GM23338 (cell line): Measurements from ENCODE around the gene COL8A2. TPM values are rescaled to one million over a fixed set of nuclear protein-coding genes. Genes with fewer than 3 reads are reported as not detected.
A peak's percentile ranks its signal among the peaks of the same experiment; 100 is the strongest.

Experiments used
- ATAC-seq: fragments of 200-7000 bp; cut with Tn5 transposase; 3 replicates; pipeline ENCODE4 v1.9.1; 2020
- DNase-seq: peaks from one replicate; pipeline ENCODE4 v3.0.0-alpha.2; 2015; ENCODE audit warnings: low spot score
- H2AFZ ChIP-seq: fragments of 200-600 bp; sonication (generic); 2 replicates; pipeline ENCODE4 v1.8.0; 2016; ENCODE audit warnings: antibody characterized with exemption, mild to moderate bottlenecking, moderate library complexity
- H3F3A ChIP-seq: fragments of 200-600 bp; sonication (generic); replicated peaks from 2 replicates; pipeline ENCODE4 v1.8.0; 2017; ENCODE audit warnings: antibody characterized with exemption, mixed run types, low read depth
- H3K27ac ChIP-seq: fragments of 200-600 bp; sonication (generic); 2 replicates; pipeline ENCODE4 v1.6.1; 2016; ENCODE audit warnings: low read depth
- H3K27me3 ChIP-seq: fragments of 200-600 bp; sonication (generic); 2 replicates; pipeline ENCODE4 v1.8.0; 2016; ENCODE audit warnings: mild to moderate bottlenecking, mixed run types, moderate library complexity; ENCODE audit not compliant: insufficient read depth
- H3K36me3 ChIP-seq: fragments of 200-600 bp; sonication (generic); 2 replicates; pipeline ENCODE4 v1.8.0; 2016; ENCODE audit warnings: mild to moderate bottlenecking; ENCODE audit not compliant: insufficient read depth
- H3K4me1 ChIP-seq: fragments of 200-600 bp; sonication (generic); 2 replicates; pipeline ENCODE4 v1.8.0; 2016; ENCODE audit warnings: mild to moderate bottlenecking, moderate library complexity; ENCODE audit not compliant: insufficient read depth
- H3K4me2 ChIP-seq: fragments of 200-600 bp; sonication (generic); 2 replicates; pipeline ENCODE4 v1.7.1; 2017; ENCODE audit warnings: mixed run types
- H3K4me3 ChIP-seq: fragments of 200-600 bp; sonication (generic); 2 replicates; pipeline ENCODE4 v1.6.1; 2016; ENCODE audit warnings: mixed run types
- H3K79me2 ChIP-seq: fragments of 200-600 bp; sonication (generic); replicated peaks from 2 replicates; pipeline ENCODE4 v1.8.0; 2017; ENCODE audit warnings: mild to moderate bottlenecking; ENCODE audit not compliant: insufficient read depth
- H3K9me2 ChIP-seq: fragments of 200-600 bp; sonication (generic); 2 replicates; pipeline ENCODE4 v1.8.0; 2017; ENCODE audit not compliant: insufficient read depth
- H4K20me1 ChIP-seq: fragments of 200-600 bp; sonication (generic); replicated peaks from 2 replicates; pipeline ENCODE4 v1.8.0; 2017; ENCODE audit warnings: mild to moderate bottlenecking; ENCODE audit not compliant: insufficient read depth
- H3K27ac Mint-ChIP-seq: 2 replicates; pipeline ENCODE4 v1.8.0; 2020; ENCODE audit warnings: inconsistent platforms, mild to moderate bottlenecking, moderate library complexity, mixed read lengths
- H3K27me3 Mint-ChIP-seq: 3 replicates; pipeline ENCODE4 v1.8.0; 2022; ENCODE audit warnings: low read depth, mild to moderate bottlenecking, moderate library complexity, mixed read lengths, inconsistent platforms; ENCODE audit not compliant: insufficient read depth, poor library complexity
- H3K36me3 Mint-ChIP-seq: 3 replicates; pipeline ENCODE4 v1.8.0; 2021; ENCODE audit warnings: low read depth, mild to moderate bottlenecking, inconsistent platforms, moderate library complexity, mixed read lengths
- H3K4me1 Mint-ChIP-seq: 3 replicates; pipeline ENCODE4 v1.8.0; 2020; ENCODE audit warnings: mild to moderate bottlenecking, inconsistent platforms, mixed read lengths
- H3K4me3 Mint-ChIP-seq: 3 replicates; pipeline ENCODE4 v1.8.0; 2021; ENCODE audit warnings: moderate library complexity, mild to moderate bottlenecking, inconsistent platforms, mixed read lengths
- H3K9me3 Mint-ChIP-seq: 3 replicates; pipeline ENCODE4 v1.8.0; 2020; ENCODE audit warnings: moderate library complexity, mild to moderate bottlenecking, inconsistent platforms, mixed read lengths
- CREB1 ChIP-seq: fragments of 250-450 bp; sonication (Bioruptor Pico); IDR thresholded peaks from 2 replicates; pipeline ENCODE4 v1.5.0; 2020; ENCODE audit warnings: low read depth, mild to moderate bottlenecking, moderate library complexity
- EZH2 ChIP-seq: fragments of 200-600 bp; sonication (generic); IDR thresholded peaks from one replicate; pipeline ENCODE4 v1.8.0; 2017; ENCODE audit warnings: antibody characterized with exemption, mild to moderate bottlenecking, low read depth; ENCODE audit not compliant: unreplicated experiment
- EZH2phosphoT487 ChIP-seq: fragments of 200-600 bp; sonication (generic); IDR thresholded peaks from one replicate; pipeline ENCODE4 v1.8.1; 2018; ENCODE audit warnings: antibody characterized with exemption; ENCODE audit not compliant: unreplicated experiment
- JUNB ChIP-seq: IDR thresholded peaks from one replicate; pipeline ENCODE4 v1.6.1; 2016; ENCODE audit warnings: antibody characterized with exemption; ENCODE audit not compliant: unreplicated experiment
- NANOG ChIP-seq: IDR thresholded peaks from 2 replicates; pipeline ENCODE4 v1.6.1; 2016; ENCODE audit warnings: antibody characterized with exemption, borderline replicate concordance
- POLR2AphosphoS5 ChIP-seq: IDR thresholded peaks from 2 replicates; pipeline ENCODE4 v1.6.1; 2016; ENCODE audit warnings: antibody characterized with exemption, low read depth
- STAT1 ChIP-seq: IDR thresholded peaks from one replicate; pipeline ENCODE4 v1.6.1; 2016; ENCODE audit warnings: antibody characterized with exemption; ENCODE audit not compliant: unreplicated experiment
- ZNF114 ChIP-seq: fragments of 250-450 bp; sonication (Bioruptor Pico); IDR thresholded peaks from 2 replicates; pipeline ENCODE4 v1.5.0; 2020; ENCODE audit warnings: mild to moderate bottlenecking, moderate library complexity
- ZNF331 ChIP-seq: fragments of 250-450 bp; sonication (Bioruptor Pico); IDR thresholded peaks from 2 replicates; pipeline ENCODE4 v1.5.0; 2020; ENCODE audit warnings: low read depth, mild to moderate bottlenecking, moderate library complexity
- polyA plus RNA-seq: library from polyadenylated mRNA; unstranded; fragments of >200 nt; fragmentation: Nextera tagmentation; extraction: Ambion mirVana; gene quantifications from 2 replicates; pipeline ENCODE4 v1.2.1, GENCODE V29; 2016
- total RNA-seq: library from RNA; depleted of rRNA; stranded (reverse); fragments of >200 nt; shearing (Covaris generic); gene quantifications from 2 replicates; pipeline ENCODE4 v1.2.3, GENCODE V29; 2014
- TF ChIP-seq, protein P1 (sequence below), 2 experiments: fragments of 200-600 bp in 1 of 2; sonication (generic) in 1 of 2; conservative IDR thresholded peaks; 2 replicates each; pipeline versions ENCODE4 v1.5.1 to v1.6.1; 2016 to 2017; ENCODE audit warnings: antibody characterized with exemption in 2 of 2, low read depth in 2 of 2, mild to moderate bottlenecking in 2 of 2, moderate library complexity in 1 of 2
- TF ChIP-seq, protein P2 (sequence below): IDR thresholded peaks from one replicate; pipeline ENCODE4 v1.6.1; 2018; ENCODE audit warnings: antibody characterized with exemption; ENCODE audit not compliant: unreplicated experiment

COL8A2 gene
- total and polyA plus RNA-seq, 2 experiments from 2014 or later = 0.95 to 4.9 TPM

DNA sequence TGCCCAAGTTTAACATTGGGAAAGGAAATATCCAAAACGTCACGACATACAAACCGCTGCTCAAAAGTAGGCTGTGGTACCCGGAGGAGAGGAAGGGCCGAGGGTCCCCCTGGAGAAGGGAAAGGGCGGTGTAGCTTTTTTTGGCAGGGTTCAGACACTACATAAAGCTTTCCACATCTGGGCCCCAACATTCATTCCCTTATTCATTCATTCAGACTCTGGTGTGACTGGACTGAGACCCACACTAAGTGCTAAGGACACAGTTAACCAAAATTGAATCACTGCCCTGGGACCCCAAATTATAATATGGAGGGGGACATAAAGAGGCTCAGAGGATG lies 10.3 kb upstream of the COL8A2 start (continued):
- TF ChIP-seq, protein P1, sequence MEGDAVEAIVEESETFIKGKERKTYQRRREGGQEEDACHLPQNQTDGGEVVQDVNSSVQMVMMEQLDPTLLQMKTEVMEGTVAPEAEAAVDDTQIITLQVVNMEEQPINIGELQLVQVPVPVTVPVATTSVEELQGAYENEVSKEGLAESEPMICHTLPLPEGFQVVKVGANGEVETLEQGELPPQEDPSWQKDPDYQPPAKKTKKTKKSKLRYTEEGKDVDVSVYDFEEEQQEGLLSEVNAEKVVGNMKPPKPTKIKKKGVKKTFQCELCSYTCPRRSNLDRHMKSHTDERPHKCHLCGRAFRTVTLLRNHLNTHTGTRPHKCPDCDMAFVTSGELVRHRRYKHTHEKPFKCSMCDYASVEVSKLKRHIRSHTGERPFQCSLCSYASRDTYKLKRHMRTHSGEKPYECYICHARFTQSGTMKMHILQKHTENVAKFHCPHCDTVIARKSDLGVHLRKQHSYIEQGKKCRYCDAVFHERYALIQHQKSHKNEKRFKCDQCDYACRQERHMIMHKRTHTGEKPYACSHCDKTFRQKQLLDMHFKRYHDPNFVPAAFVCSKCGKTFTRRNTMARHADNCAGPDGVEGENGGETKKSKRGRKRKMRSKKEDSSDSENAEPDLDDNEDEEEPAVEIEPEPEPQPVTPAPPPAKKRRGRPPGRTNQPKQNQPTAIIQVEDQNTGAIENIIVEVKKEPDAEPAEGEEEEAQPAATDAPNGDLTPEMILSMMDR (conservative IDR thresholded peaks at IDR 0.05; ENCODE audit: low read depth in 2 of 2) = no peak
- TF ChIP-seq STAT1 (no peak), CREB1 (no peak), POLR2AphosphoS5 (no peak), ZNF331 (CRISPR knock-in tag) (no peak), EZH2 (no peak), EZH2phosphoT487 (no peak), NANOG (no peak), JUNB (no peak)
- TF ChIP-seq, protein P2, sequence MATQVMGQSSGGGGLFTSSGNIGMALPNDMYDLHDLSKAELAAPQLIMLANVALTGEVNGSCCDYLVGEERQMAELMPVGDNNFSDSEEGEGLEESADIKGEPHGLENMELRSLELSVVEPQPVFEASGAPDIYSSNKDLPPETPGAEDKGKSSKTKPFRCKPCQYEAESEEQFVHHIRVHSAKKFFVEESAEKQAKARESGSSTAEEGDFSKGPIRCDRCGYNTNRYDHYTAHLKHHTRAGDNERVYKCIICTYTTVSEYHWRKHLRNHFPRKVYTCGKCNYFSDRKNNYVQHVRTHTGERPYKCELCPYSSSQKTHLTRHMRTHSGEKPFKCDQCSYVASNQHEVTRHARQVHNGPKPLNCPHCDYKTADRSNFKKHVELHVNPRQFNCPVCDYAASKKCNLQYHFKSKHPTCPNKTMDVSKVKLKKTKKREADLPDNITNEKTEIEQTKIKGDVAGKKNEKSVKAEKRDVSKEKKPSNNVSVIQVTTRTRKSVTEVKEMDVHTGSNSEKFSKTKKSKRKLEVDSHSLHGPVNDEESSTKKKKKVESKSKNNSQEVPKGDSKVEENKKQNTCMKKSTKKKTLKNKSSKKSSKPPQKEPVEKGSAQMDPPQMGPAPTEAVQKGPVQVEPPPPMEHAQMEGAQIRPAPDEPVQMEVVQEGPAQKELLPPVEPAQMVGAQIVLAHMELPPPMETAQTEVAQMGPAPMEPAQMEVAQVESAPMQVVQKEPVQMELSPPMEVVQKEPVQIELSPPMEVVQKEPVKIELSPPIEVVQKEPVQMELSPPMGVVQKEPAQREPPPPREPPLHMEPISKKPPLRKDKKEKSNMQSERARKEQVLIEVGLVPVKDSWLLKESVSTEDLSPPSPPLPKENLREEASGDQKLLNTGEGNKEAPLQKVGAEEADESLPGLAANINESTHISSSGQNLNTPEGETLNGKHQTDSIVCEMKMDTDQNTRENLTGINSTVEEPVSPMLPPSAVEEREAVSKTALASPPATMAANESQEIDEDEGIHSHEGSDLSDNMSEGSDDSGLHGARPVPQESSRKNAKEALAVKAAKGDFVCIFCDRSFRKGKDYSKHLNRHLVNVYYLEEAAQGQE = no peak

DNA sequence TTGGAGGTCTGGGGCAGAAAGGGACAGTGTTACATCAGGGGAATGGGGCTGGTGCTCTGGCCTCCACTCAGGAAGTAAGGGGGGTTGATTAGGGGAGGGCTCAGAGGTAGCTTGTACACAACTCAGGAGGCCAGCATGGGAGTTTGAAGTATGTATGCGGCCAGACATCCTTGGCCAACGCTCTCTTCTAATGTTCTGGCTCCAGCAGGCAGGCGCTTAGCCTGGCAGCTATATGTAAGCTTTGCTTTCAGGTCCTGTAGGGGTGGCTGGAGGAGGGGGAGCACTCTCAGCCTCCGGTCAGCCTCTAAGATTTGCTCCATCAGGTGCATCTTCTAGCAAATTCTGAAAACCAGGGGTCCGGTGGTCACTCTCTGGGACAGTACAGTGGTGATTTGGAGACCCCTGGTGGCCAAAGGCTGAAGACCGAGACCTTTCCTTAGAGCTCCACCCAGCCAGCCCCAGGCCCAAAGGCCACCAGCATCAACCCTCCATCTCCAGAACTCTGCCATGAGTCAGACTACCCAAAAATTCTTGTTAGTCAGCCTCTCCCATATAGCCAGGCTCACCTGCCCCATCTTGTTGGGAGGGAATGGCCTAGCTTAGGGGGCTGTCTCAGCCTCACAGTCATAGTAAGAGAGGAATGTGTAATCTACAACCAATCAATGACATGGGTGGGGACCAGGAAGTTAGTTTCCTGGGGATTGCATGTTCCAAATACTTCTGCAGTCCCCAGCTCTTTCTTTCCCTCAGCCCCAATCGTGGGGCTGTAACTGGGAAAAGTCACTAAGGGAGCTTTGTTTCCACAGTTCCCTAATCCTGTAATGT lies 9.7 kb upstream of the COL8A2 start:
- Mint-ChIP-seq H3K9me3 (no peaks in the 10 kb centered on the region), H3K36me3 (peaks cover 3% of the 10 kb centered on the region; the same call in 1 of the 3 replicates), H3K4me3 (no peak overlapping the region), H3K4me1 (peaks cover 13% of the 10 kb centered on the region; the same call in 2 of the 3 replicates), H3K27me3 (peaks cover 7% of the 10 kb centered on the region), H3K27ac (peak overlapping the region; percentile 63; the same call in 1 of the 2 replicates)
- DNase-seq (peak; percentile 90), ATAC-seq (peak; percentile 98)
- Histone ChIP-seq H3F3A (peaks cover 6% of the 10 kb centered on the region; the same call in 1 of the 2 replicates), H3K9me2 (no peaks in the 10 kb centered on the region), H3K4me1 (peaks cover 3% of the 10 kb centered on the region), H3K27ac (no peak overlapping the region), H3K4me2 (no peak overlapping the region), H3K79me2 (no peaks in the 10 kb centered on the region), H4K20me1 (no peaks in the 10 kb centered on the region), H3K4me3 (no peak overlapping the region), H2AFZ (no peak overlapping the region), H3K36me3 (no peaks in the 10 kb centered on the region), H3K27me3 (no peaks in the 10 kb centered on the region)
- TF ChIP-seq, protein P1 (conservative IDR thresholded peaks at IDR 0.05; ENCODE audit: low read depth in 2 of 2) = peak; percentile 86 to 92
- no peak for TF ChIP-seq ZNF114 (CRISPR knock-in tag)
